ENCODE measurements around the gene GARNL3. TPM values are rescaled to one million over a fixed set of nuclear protein-coding genes. Genes with fewer than 3 reads are reported as not detected.

The GARNL3 gene
- total and polyA plus RNA-seq, 8 donors: 2.3 to 7.1 (median 3.4) TPM

DNA sequence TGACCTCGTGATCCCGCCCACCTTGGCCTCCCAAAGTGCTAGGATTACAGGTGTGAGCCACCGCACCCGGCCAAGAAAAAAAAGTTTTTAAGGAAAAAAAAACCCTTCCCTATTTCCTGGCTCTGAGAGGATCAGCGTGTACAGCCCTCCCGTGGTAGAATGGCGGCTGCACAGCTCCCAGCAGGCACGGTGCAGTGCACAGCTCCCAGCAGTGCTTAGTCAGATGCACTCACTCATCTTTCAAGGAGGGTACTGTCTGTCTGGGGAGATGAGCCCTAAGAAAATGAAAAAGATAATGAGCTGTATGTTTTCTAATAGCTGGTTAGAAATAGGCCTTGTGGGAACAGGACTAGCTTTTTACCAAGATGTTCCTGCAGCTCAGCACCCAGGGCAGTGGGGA lies 95.7 kb downstream of the GARNL3 start:
- Histone ChIP-seq H3K4me3 (no peak overlapping the region), H3K4me1 (no peaks in the 10 kb centered on the region), H3K27ac (no peak overlapping the region), H3K9me3 (no peaks in the 10 kb centered on the region), H3K36me3 (no peaks in the 10 kb centered on the region), H3K27me3 (no peaks in the 10 kb centered on the region)
- intact Hi-C loops (cut with DNase I): no loop called here
- WGBS, 2 donors: 78 to 90% methylated on average over 8 of the region's 8 CpGs
- FAIRE-seq (no peak), DNase-seq (no peak), ATAC-seq (no peak)
- TF ChIP-seq, protein P1, sequence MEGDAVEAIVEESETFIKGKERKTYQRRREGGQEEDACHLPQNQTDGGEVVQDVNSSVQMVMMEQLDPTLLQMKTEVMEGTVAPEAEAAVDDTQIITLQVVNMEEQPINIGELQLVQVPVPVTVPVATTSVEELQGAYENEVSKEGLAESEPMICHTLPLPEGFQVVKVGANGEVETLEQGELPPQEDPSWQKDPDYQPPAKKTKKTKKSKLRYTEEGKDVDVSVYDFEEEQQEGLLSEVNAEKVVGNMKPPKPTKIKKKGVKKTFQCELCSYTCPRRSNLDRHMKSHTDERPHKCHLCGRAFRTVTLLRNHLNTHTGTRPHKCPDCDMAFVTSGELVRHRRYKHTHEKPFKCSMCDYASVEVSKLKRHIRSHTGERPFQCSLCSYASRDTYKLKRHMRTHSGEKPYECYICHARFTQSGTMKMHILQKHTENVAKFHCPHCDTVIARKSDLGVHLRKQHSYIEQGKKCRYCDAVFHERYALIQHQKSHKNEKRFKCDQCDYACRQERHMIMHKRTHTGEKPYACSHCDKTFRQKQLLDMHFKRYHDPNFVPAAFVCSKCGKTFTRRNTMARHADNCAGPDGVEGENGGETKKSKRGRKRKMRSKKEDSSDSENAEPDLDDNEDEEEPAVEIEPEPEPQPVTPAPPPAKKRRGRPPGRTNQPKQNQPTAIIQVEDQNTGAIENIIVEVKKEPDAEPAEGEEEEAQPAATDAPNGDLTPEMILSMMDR (IDR thresholded peaks at IDR 0.05): no peak

DNA sequence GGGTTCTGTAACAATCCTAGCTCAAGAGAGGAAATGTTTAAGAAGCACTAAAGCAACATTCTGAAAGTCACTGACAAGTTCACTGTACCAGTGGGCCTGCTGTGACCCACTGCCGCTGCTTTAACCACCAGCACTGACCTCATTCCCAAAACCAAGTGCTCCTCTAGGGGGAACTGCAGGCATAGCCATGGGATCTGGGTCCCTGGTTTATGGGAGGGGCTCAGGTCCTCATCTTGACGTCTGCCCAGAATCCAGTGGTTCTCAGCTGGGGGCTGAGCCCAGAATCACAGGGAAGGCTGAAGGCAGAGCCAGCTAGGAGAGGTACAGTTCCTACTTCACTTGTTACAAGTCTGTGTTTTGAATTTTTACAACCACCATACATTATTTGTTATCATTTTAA lies 96.3 kb downstream of the GARNL3 start:
- WGBS, 2 donors: 56 to 59% methylated on average over 2 of the region's 2 CpGs
- intact Hi-C loops (cut with DNase I): no loop called here
- Histone ChIP-seq H3K27ac (no peak overlapping the region), H3K9me3 (no peaks in the 10 kb centered on the region), H3K4me1 (no peaks in the 10 kb centered on the region), H3K4me3 (no peak overlapping the region), H3K27me3 (no peaks in the 10 kb centered on the region), H3K36me3 (no peaks in the 10 kb centered on the region)
- no peak for FAIRE-seq
- ATAC-seq: peak in 2 of 4 donors; percentile 28 to 36
- no peak for DNase-seq
- TF ChIP-seq, protein P1 (IDR thresholded peaks at IDR 0.05): no peak

GRCh38 chr9:127361561-127361960 lies 97.0 kb downstream of the GARNL3 start:
- H3K4me1 ChIP-seq: no peaks in the 10 kb centered on the region
- ATAC-seq (peak in 1 of 4 donors; percentile 53), FAIRE-seq (no peak), DNase-seq (no peak)
- no peak overlapping the region for H3K4me3 ChIP-seq
- intact Hi-C loops (cut with DNase I): no loop called here
- H3K9me3 ChIP-seq: no peaks in the 10 kb centered on the region
- no peak overlapping the region for H3K27ac ChIP-seq
- 71 to 72% methylated on average over 3 of the region's 3 CpGs for WGBS, 2 donors
- H3K27me3 ChIP-seq: no peaks in the 10 kb centered on the region
- TF ChIP-seq, protein P1 (IDR thresholded peaks at IDR 0.05): no peak
- H3K36me3 ChIP-seq: no peaks in the 10 kb centered on the region

GRCh38 chr9:127362829-127363228 lies 98.3 kb downstream of the GARNL3 start:
- FAIRE-seq (no peak), DNase-seq (no peak), ATAC-seq (no peak)
- Histone ChIP-seq H3K36me3 (no peaks in the 10 kb centered on the region), H3K4me1 (no peaks in the 10 kb centered on the region), H3K9me3 (no peaks in the 10 kb centered on the region), H3K4me3 (no peak overlapping the region), H3K27me3 (no peaks in the 10 kb centered on the region), H3K27ac (no peak overlapping the region)
- 86 to 95% methylated on average over 7 of the region's 7 CpGs for WGBS, 2 donors
- intact Hi-C loops (cut with DNase I): no loop called here
- TF ChIP-seq, protein P1 (IDR thresholded peaks at IDR 0.05): no peak

GRCh38 chr9:127365461-127365860 lies 100.9 kb downstream of the GARNL3 start:
- no peak for DNase-seq
- Histone ChIP-seq H3K4me1 (no peaks in the 10 kb centered on the region), H3K9me3 (no peaks in the 10 kb centered on the region), H3K36me3 (no peaks in the 10 kb centered on the region), H3K27me3 (no peaks in the 10 kb centered on the region), H3K27ac (no peak overlapping the region), H3K4me3 (no peak overlapping the region)
- intact Hi-C loops (cut with DNase I): no loop called here
- WGBS, 2 donors: 90 to 92% methylated on average over 10 of the region's 10 CpGs
- TF ChIP-seq, protein P1 (IDR thresholded peaks at IDR 0.05): no peak
- no peak for FAIRE-seq
- ATAC-seq: no peak

Measured in pancreas (tissue), 10 donors.